Common myeloid progenitor, CD34-positive (primary cell): Measurements from ENCODE around the gene CRY1.
A peak's percentile ranks its signal among the peaks of the same experiment; 100 is the strongest.

Experiments
- CTCF ChIA-PET: fragments of 350-600 bp; sonication (Branson Sonifier 250); formaldehyde crosslinking; loops from one replicate; lab custom pipeline; 2021; ENCODE audit warnings: antibody characterized with exemption; lab: Charles Lee
- POLR2A ChIA-PET: fragments of 350-600 bp; sonication (Branson Sonifier 250); formaldehyde crosslinking; loops from one replicate; lab custom pipeline; 2021; ENCODE audit warnings: antibody characterized with exemption; lab: Charles Lee
- DNase-seq, 3 donors: peaks; one replicate each; pipeline versions ENCODE4 v3.0.0 to v3.0.0-alpha.2; 2013
- H3K27ac ChIP-seq, 2 experiments: 1 replicate in 1 of 2; 2 replicates in 1 of 2; pipeline ENCODE4 v1.7.0; 2013; ENCODE audit warnings: inconsistent platforms in 2 of 2, low read length in 2 of 2, mild to moderate bottlenecking in 2 of 2, low read depth in 1 of 2, moderate library complexity in 1 of 2; ENCODE audit not compliant: severe bottlenecking in 2 of 2, insufficient read depth in 1 of 2, poor library complexity in 1 of 2
- H3K27me3 ChIP-seq, 5 experiments: replicated peaks in 2 of 5; 1 replicate in 3 of 5; 2 replicates in 2 of 5; pipeline versions ENCODE4 v1.6.1 to v1.7.0; 2013; ENCODE audit warnings: low read length in 4 of 5, mild to moderate bottlenecking in 2 of 5, moderate library complexity in 2 of 5, inconsistent platforms in 1 of 5; ENCODE audit not compliant: insufficient read depth in 5 of 5, control insufficient read depth in 4 of 5
- H3K36me3 ChIP-seq, 4 experiments: 1 replicate in 2 of 4; 2 replicates in 2 of 4; pipeline versions ENCODE4 v1.6.1 to v1.7.0; 2013; ENCODE audit warnings: low read length in 3 of 4, control low read depth in 1 of 4, mild to moderate bottlenecking in 1 of 4; ENCODE audit not compliant: control insufficient read depth in 4 of 4, insufficient read depth in 4 of 4
- H3K4me1 ChIP-seq, 4 experiments: 1 replicate in 3 of 4; 2 replicates in 1 of 4; pipeline versions ENCODE4 v1.6.1 to v1.7.1; 2013; ENCODE audit warnings: low read length in 3 of 4, mild to moderate bottlenecking in 3 of 4, control low read depth in 1 of 4, inconsistent platforms in 1 of 4, moderate library complexity in 1 of 4; ENCODE audit not compliant: control insufficient read depth in 4 of 4, insufficient read depth in 4 of 4; ENCODE audit errors: control extremely low read depth in 1 of 4
- H3K4me3 ChIP-seq, 7 experiments: 1 replicate in 4 of 7; 2 replicates in 3 of 7; pipeline versions ENCODE4 v1.5.1 to v1.7.0; 2013; ENCODE audit warnings: mild to moderate bottlenecking in 7 of 7, low read length in 6 of 7, moderate library complexity in 6 of 7, inconsistent platforms in 2 of 7, low read depth in 2 of 7, control low read depth in 1 of 7; ENCODE audit not compliant: insufficient read depth in 4 of 7, control insufficient read depth in 1 of 7; ENCODE audit errors: extremely low read depth in 1 of 7
- H3K9me3 ChIP-seq, 5 experiments: 1 replicate in 4 of 5; 2 replicates in 1 of 5; pipeline versions ENCODE4 v1.6.1 to v1.7.1; 2013; ENCODE audit warnings: low read length in 4 of 5, mild to moderate bottlenecking in 2 of 5, inconsistent platforms in 1 of 5, low read depth in 1 of 5, moderate library complexity in 1 of 5; ENCODE audit not compliant: control insufficient read depth in 4 of 5, insufficient read depth in 2 of 5; ENCODE audit errors: control extremely low read depth in 1 of 5
- WGBS: methylation state at CpG from one replicate; pipeline ENCODE4 v1.1.5; 2013; ENCODE audit not compliant: insufficient coverage; 5-methylcytosine and 5-hydroxymethylcytosine counted together

CRY1 gene

GRCh38 chr12:106942775-106943174 is 150.6 kb downstream of the CRY1 start:
- DNase-seq, result peak in 1 of 3 donors; percentile 13
- H3K4me1 ChIP-seq, result no peaks in the 10 kb centered on the region
- peaks cover 2 to 34% (median 5%) of the 10 kb centered on the region in 5 experiments for H3K27me3 ChIP-seq
- WGBS, result no CpG with 5 or more reads among the region's 2 CpGs
- ChIA-PET POLR2A (no interaction called here), CTCF (no interaction called here)
- peaks cover 0 to 9% (median 0%) of the 10 kb centered on the region in 5 experiments for H3K9me3 ChIP-seq
- H3K36me3 ChIP-seq, result no peaks in the 10 kb centered on the region
- no peak overlapping the region for H3K27ac ChIP-seq
- H3K4me3 ChIP-seq, result no peak overlapping the region

- H3K4me3 ChIP-seq, result no peak overlapping the region
- POLR2A ChIA-PET, result no interaction called here
- H3K36me3 ChIP-seq, result no peaks in the 10 kb centered on the region
- no peak for DNase-seq
- CTCF ChIA-PET, result no interaction called here
- no peaks in the 10 kb centered on the region for H3K4me1 ChIP-seq
- 67% methylated on average over 5 of the region's 6 CpGs for WGBS
- H3K27me3 ChIP-seq, result peaks cover 2 to 43% (median 8%) of the 10 kb centered on the region in 5 experiments
- peaks cover 0 to 6% (median 0%) of the 10 kb centered on the region in 5 experiments for H3K9me3 ChIP-seq
- no peak overlapping the region for H3K27ac ChIP-seq
These were observed 151.7 kb downstream of the CRY1 start for GRCh38 chr12:106941481-106942156.
